CD14-positive monocyte (primary cell): ENCODE measurements around the gene PYGB. TPM values are rescaled to one million over a fixed set of nuclear protein-coding genes. Genes with fewer than 3 reads are reported as not detected.

ENCODE experiments used
- DNase-seq, 3 donors: peaks; one replicate each; pipeline ENCODE4 v3.0.0-alpha.2; 2011 to 2022
- H2AFZ ChIP-seq: 2 replicates; pipeline ENCODE4 v1.6.0; 2012; ENCODE audit warnings: mild to moderate bottlenecking, low read depth, low read length, inconsistent platforms; ENCODE audit not compliant: insufficient read depth, poor library complexity, severe bottlenecking
- H3K27ac ChIP-seq, 2 donors: 1 replicate in 1 of 2; 2 replicates in 1 of 2; pipeline ENCODE4 v1.5.1; 2012 to 2013; ENCODE audit warnings: low read length in 2 of 2, control low read depth in 1 of 2, inconsistent platforms in 1 of 2, low read depth in 1 of 2, mild to moderate bottlenecking in 1 of 2
- H3K27me3 ChIP-seq, 2 donors: one replicate each; pipeline versions ENCODE4 v1.6.0 to v1.6.1; 2011 to 2013; ENCODE audit warnings: low read length in 2 of 2; ENCODE audit not compliant: control insufficient read depth in 2 of 2, insufficient read depth in 2 of 2
- H3K36me3 ChIP-seq, 2 donors: replicated peaks in 1 of 2; 1 replicate in 1 of 2; 2 replicates in 1 of 2; pipeline versions ENCODE4 v1.5.1 to v1.6.1; 2012 to 2013; ENCODE audit warnings: low read length in 2 of 2, control low read depth in 1 of 2, inconsistent platforms in 1 of 2, mild to moderate bottlenecking in 1 of 2; ENCODE audit not compliant: insufficient read depth in 2 of 2, control insufficient read depth in 1 of 2
- H3K4me1 ChIP-seq, 2 donors: 1 replicate in 1 of 2; 2 replicates in 1 of 2; pipeline versions ENCODE4 v1.5.1 to v1.6.1; 2012 to 2013; ENCODE audit warnings: low read length in 2 of 2, control low read depth in 1 of 2, inconsistent platforms in 1 of 2, mild to moderate bottlenecking in 1 of 2, moderate library complexity in 1 of 2; ENCODE audit not compliant: insufficient read depth in 2 of 2, control insufficient read depth in 1 of 2
- H3K4me2 ChIP-seq: replicated peaks from 2 replicates; pipeline ENCODE3; 2012; ENCODE audit warnings: low read length, moderate library complexity, mild to moderate bottlenecking; ENCODE audit not compliant: poor library complexity, severe bottlenecking; ENCODE audit errors: extremely low read depth
- H3K4me3 ChIP-seq, 3 experiments: fragments of 200-600 bp in 1 of 3; sonication (generic) in 1 of 3; replicated peaks in 1 of 3; 1 replicate in 2 of 3; 2 replicates in 1 of 3; pipeline ENCODE4 v1.5.1; 2011 to 2013; ENCODE audit warnings: low read length in 3 of 3, mild to moderate bottlenecking in 3 of 3, control low read depth in 2 of 3, low read depth in 2 of 3, inconsistent platforms in 1 of 3, moderate library complexity in 1 of 3
- H3K79me2 ChIP-seq: 2 replicates; pipeline ENCODE4 v1.6.0; 2012; ENCODE audit warnings: mild to moderate bottlenecking, control low read depth, inconsistent platforms, low read length, moderate library complexity; ENCODE audit not compliant: insufficient read depth
- H3K9ac ChIP-seq: 2 replicates; pipeline ENCODE4 v1.6.0; 2017; ENCODE audit warnings: low read length, mild to moderate bottlenecking; ENCODE audit not compliant: insufficient read depth, poor library complexity, severe bottlenecking
- H3K9me3 ChIP-seq, 2 donors: replicated peaks in 1 of 2; 1 replicate in 1 of 2; 2 replicates in 1 of 2; pipeline versions ENCODE4 v1.5.1 to v1.6.1; 2012 to 2013; ENCODE audit warnings: low read length in 2 of 2, control low read depth in 1 of 2; ENCODE audit not compliant: control insufficient read depth in 1 of 2, insufficient read depth in 1 of 2
- H4K20me1 ChIP-seq: 2 replicates; pipeline ENCODE4 v1.6.0; 2012; ENCODE audit warnings: mild to moderate bottlenecking, low read length, control low read depth, moderate library complexity; ENCODE audit not compliant: insufficient read depth
- H3K27ac Mint-ChIP-seq, 7 donors: one replicate each; pipeline ENCODE4 v1.8.0; 2020; ENCODE audit warnings: mild to moderate bottlenecking in 7 of 7, mixed read lengths in 7 of 7, moderate library complexity in 6 of 7, inconsistent platforms in 2 of 7
- H3K27me3 Mint-ChIP-seq, 3 donors: one replicate each; pipeline ENCODE4 v1.8.0; 2021 to 2022; ENCODE audit warnings: low read depth in 3 of 3, mild to moderate bottlenecking in 3 of 3, mixed read lengths in 3 of 3, moderate library complexity in 3 of 3, inconsistent platforms in 1 of 3
- H3K36me3 Mint-ChIP-seq, 2 donors: one replicate each; pipeline ENCODE4 v1.8.0; 2020; ENCODE audit warnings: mixed read lengths in 2 of 2, inconsistent platforms in 1 of 2, mild to moderate bottlenecking in 1 of 2
- H3K4me1 Mint-ChIP-seq: one replicate; pipeline ENCODE4 v1.8.0; 2020; ENCODE audit warnings: mild to moderate bottlenecking, mixed read lengths
- H3K4me3 Mint-ChIP-seq, 2 donors: one replicate each; pipeline ENCODE4 v1.8.0; 2020; ENCODE audit warnings: mild to moderate bottlenecking in 2 of 2, mixed read lengths in 2 of 2, moderate library complexity in 1 of 2
- H3K9me3 Mint-ChIP-seq, 7 donors: one replicate each; pipeline ENCODE4 v1.8.0; 2020 to 2022; ENCODE audit warnings: mixed read lengths in 7 of 7, mild to moderate bottlenecking in 6 of 7, moderate library complexity in 6 of 7, inconsistent platforms in 2 of 7
- WGBS: methylation state at CpG from one replicate; pipeline ENCODE4 v1.1.5; 2013; ENCODE audit warnings: missing lambda C conversion rate; ENCODE audit not compliant: insufficient coverage; 5-methylcytosine and 5-hydroxymethylcytosine counted together
- intact Hi-C, 2 donors: fragments of 100-400 bp; cut with micrococcal nuclease; formaldehyde crosslinking; loops; one replicate each; pipeline versions ENCODE4 v1.15.0 to v1.15.1; 2023
- polyA plus RNA-seq, 3 donors: library from polyadenylated mRNA; depleted of rRNA in 1 of 3; unstranded in 2 of 3; stranded (reverse) in 1 of 3; fragments of 300-500 nt in 2 of 3; fragments of >200 nt in 1 of 3; fragmentation: Illumina TruSeq in 2 of 3; gene quantifications; 1 replicate in 2 of 3; 2 replicates in 1 of 3; pipeline ENCODE4 v1.2.3, GENCODE V29; 2012 to 2021
- TF ChIP-seq, protein P1 (sequence below): fragments of 200-600 bp; IDR thresholded peaks from one replicate; pipeline ENCODE4 v1.8.0; 2022; ENCODE audit warnings: antibody characterized with exemption, mild to moderate bottlenecking

Gene PYGB
- polyA plus RNA-seq, 3 donors = 26.6 to 33.2 (median 26.7) TPM

- no peak overlapping the region for H3K27ac ChIP-seq
- H4K20me1 ChIP-seq = peaks cover under 1% of the 10 kb centered on the region
- no peak for DNase-seq
- intact Hi-C loops = no loop called here
- Mint-ChIP-seq H3K27ac (no peak overlapping the region), H3K9me3 (peaks cover 0 to 9% (median 5%) of the 10 kb centered on the region in 7 donors), H3K36me3 (peaks cover 0 to 3% of the 10 kb centered on the region in 2 donors), H3K27me3 (peaks cover 10 to 20% (median 20%) of the 10 kb centered on the region in 3 donors), H3K4me1 (peaks cover 19% of the 10 kb centered on the region), H3K4me3 (no peak overlapping the region)
- H3K27me3 ChIP-seq = peaks cover 0 to 2% of the 10 kb centered on the region in 2 donors
- H3K4me1 ChIP-seq = peaks cover 9 to 15% of the 10 kb centered on the region in 2 donors
- peaks cover 2% of the 10 kb centered on the region for H3K79me2 ChIP-seq
- no peaks in the 10 kb centered on the region for H3K36me3 ChIP-seq
- no peak overlapping the region for H2AFZ ChIP-seq
- TF ChIP-seq, protein P1, sequence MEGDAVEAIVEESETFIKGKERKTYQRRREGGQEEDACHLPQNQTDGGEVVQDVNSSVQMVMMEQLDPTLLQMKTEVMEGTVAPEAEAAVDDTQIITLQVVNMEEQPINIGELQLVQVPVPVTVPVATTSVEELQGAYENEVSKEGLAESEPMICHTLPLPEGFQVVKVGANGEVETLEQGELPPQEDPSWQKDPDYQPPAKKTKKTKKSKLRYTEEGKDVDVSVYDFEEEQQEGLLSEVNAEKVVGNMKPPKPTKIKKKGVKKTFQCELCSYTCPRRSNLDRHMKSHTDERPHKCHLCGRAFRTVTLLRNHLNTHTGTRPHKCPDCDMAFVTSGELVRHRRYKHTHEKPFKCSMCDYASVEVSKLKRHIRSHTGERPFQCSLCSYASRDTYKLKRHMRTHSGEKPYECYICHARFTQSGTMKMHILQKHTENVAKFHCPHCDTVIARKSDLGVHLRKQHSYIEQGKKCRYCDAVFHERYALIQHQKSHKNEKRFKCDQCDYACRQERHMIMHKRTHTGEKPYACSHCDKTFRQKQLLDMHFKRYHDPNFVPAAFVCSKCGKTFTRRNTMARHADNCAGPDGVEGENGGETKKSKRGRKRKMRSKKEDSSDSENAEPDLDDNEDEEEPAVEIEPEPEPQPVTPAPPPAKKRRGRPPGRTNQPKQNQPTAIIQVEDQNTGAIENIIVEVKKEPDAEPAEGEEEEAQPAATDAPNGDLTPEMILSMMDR = no peak
- H3K4me2 ChIP-seq = no peak overlapping the region
- no peaks in the 10 kb centered on the region for H3K9me3 ChIP-seq
- H3K9ac ChIP-seq = no peak overlapping the region
- H3K4me3 ChIP-seq = no peak overlapping the region
Measured at GRCh38 chr20:25243416-25243979, 4.4 kb upstream of the PYGB start.

DNA sequence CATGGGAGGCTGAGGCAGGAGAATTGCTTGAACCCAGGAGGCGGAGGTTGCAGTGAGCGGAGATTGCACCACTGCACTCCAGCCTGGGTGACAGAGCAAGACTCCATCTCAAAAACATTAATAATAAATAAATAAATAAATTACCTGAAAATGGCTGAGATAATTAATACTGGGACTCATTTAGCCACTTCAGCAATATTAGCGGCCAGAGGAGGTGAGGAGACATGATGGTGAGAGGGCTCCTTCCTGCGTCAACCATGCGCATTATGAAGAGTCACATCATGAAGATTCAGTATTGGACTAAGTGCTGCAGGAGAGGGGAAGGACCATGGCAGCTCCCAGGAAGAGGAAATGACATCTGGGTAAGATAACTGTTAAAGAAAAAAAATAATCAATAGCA lies 2.9 kb upstream of the PYGB start:
- Histone ChIP-seq H3K4me2 (no peak overlapping the region), H3K9ac (no peak overlapping the region), H3K27me3 (peaks cover 0 to 2% of the 10 kb centered on the region in 2 donors), H3K79me2 (peaks cover 17% of the 10 kb centered on the region), H3K4me1 (peaks cover 20 to 24% of the 10 kb centered on the region in 2 donors), H3K9me3 (no peaks in the 10 kb centered on the region), H4K20me1 (peaks cover 16% of the 10 kb centered on the region), H3K4me3 (no peak overlapping the region), H3K36me3 (no peaks in the 10 kb centered on the region), H2AFZ (no peak overlapping the region), H3K27ac (no peak overlapping the region)
- H3K4me1 Mint-ChIP-seq = peaks cover 28% of the 10 kb centered on the region
- peak overlapping the region in 1 of 2 donors; percentile 4 for H3K4me3 Mint-ChIP-seq
- TF ChIP-seq, protein P1 = no peak
- H3K9me3 Mint-ChIP-seq = peaks cover 0 to 9% (median 5%) of the 10 kb centered on the region in 7 donors
- no peak overlapping the region for H3K27ac Mint-ChIP-seq
- 100% methylated on average over 2 of the region's 5 CpGs for WGBS
- H3K27me3 Mint-ChIP-seq = peaks cover 10 to 20% (median 17%) of the 10 kb centered on the region in 3 donors
- DNase-seq = no peak
- peaks cover 0 to 3% of the 10 kb centered on the region in 2 donors for H3K36me3 Mint-ChIP-seq
- intact Hi-C loops = loop anchor here (5.0 kb wide), 5 partner anchors 48 to 253 kb away; partner anchors contain the start of genes ABHD12 (in 2 of the 2), APMAP (in 2 of the 2), ACSS1 (in 1 of the 2) and ENTPD6 (in 1 of the 2)
